Hippocampal formation (tissue), 2 donors: ENCODE data around the gene RFTN1.
"Not testable (repeated sequence)": the region's sequence is repeated elsewhere in the genome, so short reads cannot be mapped to it uniquely, and the experiment has no call there.

Source experiments
- DNase-seq, 2 donors: peaks; one replicate each; lab custom pipeline; 2025; lab: John Stamatoyannopoulos, UW

RFTN1 gene

DNA sequence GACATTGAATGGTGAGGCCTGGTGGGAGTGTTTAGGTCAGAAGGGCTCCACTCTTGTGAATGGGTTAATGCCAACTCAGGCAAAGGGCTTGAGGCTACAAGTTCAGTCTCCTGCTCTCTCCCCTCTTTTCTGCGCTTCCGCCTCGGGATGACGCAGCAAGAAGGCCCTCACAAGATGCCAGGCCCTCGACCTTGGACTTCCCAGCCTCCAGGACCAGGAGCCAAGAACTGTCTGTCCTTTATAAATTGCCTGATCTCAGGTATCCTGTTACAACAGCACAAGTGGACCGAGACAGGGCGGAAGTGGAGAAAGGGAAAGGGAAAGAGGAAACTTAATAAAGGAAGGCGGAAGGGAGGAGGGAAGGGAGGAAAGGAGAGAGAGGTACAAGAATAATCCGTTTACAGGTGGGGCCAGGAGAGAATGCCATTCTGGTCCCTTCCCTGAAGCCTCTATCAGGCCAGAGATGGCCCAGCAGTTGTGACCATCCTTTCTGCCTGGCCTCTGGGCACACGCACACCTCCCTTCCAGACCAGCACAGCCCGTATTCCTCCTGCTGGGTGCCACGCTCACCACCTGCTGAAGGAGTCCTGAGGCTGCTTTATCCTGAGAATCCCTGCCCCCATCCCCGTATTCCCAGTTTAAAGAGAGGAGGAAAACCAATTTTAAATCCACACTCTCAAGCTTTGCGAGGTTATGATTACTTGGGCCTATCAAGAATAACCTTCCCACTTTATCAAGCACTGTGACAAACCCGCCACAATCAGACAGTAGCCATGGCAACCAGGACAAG, 184.3 kb downstream of the RFTN1 start:
- no peak for DNase-seq

DNA sequence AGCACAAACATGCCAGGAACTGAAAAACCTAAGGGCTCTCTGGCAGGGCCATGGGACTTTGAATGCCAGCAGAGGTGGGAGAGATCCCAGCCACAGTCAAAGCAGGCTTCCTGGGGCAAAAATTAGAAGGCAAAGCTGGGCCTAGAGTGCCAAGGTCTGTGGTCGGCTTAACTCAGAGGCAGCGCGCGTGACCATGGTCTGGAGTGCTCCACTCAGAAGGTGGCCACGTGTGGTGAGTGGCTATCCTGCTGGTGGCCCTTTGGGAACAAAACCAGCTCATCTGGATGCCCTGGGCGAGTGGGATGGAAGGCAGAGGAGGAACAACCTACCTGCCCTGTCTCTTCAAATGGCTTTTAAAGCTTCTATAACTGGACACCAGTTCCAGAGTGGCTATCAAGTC, 185.4 kb downstream of the RFTN1 start:
- no peak for DNase-seq

DNA sequence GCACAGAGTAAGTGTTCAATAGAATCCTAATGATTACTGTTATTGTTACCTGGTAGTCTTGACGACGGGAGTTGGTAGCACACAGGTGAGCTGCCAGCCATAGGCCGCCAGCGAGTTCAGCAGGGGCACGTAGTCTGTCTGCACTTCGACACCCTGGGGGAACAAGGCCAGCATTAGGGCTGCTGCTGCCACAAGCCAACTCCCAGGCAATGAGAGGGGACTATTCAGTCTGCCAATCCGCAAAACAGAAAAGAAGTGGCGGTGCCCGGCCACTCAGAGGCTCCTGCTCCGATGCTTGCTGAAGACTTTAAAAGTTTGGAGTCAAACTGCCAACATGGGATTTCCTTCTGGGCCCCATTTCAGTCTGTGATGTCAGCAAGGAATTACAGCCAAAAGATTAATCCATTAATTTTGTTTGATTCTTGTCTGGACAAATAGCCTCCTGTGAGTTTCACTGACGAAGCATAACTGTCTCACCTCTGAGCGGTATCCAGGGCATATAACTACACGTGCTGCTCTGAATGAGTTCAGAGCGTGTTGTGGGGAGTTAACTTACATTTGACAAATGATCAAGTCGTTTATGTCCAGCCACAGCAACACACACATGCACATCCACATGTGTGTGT, 186.7 kb downstream of the RFTN1 start:
- no peak for DNase-seq

DNA sequence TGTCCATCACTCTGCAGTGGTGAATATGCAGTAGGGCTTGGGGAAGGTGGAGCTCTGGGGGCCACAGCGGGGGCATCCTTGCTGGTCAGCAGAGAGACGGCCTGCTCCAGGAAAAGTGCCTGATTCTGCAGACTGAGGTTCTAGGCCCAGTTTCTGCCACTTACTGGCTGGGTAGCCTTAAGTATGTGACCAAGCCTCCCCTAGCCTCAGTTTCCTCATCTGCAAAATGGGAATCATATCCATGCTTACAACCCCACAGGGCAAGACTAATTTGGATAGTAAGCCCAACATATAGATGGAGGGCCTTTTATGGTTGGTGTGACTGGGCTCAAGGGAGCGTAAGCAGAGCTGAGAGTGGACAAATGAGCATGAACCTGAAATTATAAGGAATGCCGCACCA, 187.6 kb downstream of the RFTN1 start:
- DNase-seq, result no peak

DNA sequence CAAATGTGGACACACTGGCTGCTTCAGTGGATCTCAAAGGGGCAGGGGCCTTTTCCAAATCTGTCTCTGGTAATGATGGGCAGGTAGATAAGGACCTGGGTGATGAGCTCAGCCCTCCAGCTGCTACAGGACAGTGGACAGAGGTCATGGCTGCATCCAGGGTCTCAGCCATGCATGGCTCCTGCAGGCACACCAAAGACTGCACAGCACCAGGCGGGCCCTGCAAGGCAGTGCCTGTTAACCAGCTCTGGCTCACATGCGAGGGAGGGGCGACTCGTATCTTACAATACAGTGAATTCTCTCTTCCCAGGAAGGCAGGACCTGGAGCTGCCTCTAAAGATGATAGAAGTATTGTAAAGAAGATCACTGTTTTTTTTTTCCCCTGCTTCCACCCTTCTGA, 189.8 kb downstream of the RFTN1 start:
- no peak for DNase-seq

DNA sequence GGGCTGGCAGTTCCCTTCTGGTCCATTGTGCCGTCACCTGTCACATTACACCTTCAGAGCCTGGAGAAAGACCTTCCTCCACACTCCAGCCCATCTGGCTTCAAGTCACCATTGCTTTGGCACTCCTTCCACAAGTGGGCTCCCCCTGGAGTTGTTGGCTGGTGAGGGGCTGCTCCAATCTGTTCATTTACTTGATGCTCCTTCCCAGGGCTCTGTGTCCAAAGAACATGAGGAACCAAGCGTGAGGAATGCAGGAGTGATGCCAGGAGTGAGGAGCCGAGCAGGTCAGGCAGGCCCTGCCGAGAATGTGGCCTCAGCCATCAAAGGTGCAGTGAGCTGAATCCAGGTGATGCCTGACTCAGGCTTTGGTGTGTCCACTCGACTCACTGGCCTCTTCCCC, 191.3 kb downstream of the RFTN1 start:
- no peak for DNase-seq

DNA sequence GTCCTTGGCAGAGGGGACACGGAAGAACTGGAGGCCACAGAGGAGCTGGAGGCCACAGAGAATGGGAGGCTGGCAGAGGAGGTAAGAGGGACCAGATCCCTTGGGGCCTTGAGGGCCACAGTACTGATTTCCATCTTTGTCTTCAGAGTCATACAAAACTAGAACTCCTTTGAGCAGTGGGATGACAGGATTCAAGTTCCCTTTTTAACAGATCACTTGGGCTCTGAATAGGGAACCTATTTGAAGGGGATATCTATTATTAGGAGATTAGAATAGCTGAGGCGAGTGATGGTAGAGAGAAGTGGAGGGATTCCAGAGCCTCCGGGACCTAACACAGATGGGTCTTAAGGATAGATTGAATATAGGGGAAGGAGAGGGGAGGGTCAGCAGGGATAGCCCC, 192.8 kb downstream of the RFTN1 start:
- DNase-seq, result no peak

DNA sequence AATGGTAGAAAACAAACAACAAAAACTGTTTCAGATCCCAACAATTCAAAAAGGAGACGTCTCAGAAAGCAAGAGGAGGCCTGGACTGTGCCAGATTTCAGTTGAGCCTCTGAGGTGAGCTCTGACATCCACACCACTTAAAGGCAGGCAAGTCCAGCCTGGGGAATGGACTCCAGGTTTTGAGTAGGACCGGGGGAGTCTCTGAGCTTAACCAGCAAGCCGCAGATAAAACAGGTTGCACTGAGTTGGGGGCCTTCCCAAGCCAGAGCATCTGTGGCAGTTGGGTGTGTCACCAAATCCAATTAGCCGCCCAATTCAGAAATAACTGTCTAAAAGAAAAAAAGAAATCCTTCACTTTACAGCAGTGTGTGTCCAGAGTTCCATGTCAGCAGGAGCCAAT, 193.8 kb downstream of the RFTN1 start:
- no peak for DNase-seq

DNA sequence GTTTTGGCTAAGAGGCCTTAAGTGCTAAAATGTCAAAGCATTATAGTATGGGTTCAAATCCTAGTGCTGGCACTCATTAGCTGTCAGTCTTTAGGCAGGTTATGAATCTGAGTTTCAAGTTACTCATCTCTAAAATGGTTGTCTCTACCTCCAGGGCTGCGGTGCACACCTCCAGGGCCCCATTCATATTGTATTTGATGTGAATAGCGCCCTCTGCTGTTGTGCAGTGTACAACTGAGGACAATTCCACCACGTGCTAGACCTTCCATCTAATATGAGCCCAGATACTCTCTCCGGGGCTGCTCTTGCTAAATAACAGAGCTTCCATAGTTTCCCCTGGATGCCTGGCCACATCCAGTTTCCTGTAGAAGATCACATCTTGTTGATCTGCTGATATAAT, 194.2 kb downstream of the RFTN1 start:
- no peak for DNase-seq

DNA sequence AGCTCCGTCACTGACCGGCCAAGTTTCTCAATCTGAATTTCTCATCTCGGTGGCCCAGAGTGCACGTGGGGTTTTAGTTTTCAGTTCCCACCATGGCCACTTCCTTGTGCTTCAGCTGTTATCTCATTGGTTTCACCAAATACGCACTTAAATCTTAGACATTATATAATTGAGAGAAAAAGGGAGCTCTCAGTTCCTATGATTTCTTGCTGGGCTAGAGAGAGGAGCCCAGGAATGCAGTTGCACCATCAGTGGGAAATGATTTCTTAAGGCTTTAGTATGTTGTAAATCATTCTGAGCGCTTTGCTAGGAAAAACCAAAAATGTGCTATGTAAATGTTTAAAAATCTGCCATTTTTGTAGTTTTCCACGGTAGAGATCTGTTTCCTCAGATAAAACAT, 195.3 kb downstream of the RFTN1 start:
- DNase-seq, result no peak

DNA sequence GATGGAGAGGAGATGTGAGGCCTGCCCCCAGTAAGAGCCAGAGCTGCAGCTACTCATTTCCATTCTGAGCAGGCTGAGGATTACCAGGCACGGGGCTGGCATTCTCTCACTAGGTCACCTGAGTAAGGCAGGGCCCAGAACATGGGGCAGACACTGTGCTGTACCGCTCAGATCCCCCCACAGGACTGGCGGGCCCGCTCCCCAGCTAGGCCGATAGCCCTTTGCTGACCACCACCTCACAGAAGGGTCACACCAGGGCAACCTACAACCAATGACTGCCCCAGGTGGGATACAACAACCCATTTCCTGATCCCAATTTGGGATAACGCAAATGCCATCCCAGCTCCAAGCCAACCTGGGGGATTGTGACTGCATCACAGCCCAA, 195.9 kb downstream of the RFTN1 start:
- no peak for DNase-seq

DNA sequence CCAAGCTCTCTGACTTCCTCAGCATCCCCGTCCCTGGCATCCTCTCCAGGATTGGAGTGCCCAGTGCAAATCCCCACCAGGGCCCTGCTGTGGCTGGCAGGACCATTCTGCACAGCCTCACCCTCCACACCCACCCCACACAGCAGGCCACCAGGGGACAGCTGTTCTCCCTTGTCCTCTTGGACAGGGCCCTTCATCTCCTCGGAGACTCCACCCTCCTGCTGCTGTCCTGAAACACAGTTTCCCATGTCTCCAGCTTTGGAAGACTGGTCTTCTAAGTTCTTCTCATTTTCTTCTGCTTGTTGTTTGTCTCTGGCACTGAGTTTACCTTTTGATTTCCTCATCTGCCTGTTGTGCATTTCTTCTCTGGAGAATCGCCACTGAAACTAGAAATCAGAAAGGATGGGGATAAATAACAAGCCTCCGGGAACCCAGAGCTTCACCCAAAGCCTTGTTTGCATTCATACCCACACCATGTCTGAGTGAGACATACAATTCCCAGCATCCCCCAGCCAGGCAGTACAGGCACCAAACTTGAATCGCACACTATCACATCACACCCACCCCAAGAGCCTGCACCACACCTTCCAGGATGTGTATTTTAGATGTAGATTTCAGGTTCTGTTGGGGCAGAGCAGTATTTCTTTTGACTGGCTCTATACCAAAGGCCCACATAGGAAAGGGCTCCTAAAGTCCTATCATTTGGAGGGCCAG, 196.5 kb downstream of the RFTN1 start:
- DNase-seq, result no peak

DNA sequence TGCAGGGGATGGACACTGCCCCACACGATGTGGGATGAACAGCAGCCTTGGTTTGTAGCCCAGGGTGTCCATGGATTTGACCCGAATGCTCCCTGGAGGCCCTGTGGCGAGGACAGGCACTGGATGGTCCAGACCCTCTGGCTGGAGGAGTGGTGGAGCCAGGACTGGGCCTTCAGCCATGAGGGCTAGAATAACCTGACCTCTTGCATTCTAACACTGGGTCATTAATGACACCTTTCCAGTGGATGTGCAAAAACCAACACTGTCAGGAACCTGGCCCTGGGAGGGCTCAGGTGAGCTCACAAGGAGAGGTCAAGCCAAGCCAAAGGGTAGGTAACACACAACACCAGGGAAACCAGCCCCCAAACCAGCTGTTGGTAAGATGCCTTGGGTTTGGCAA, 197.1 kb downstream of the RFTN1 start:
- no peak for DNase-seq

DNA sequence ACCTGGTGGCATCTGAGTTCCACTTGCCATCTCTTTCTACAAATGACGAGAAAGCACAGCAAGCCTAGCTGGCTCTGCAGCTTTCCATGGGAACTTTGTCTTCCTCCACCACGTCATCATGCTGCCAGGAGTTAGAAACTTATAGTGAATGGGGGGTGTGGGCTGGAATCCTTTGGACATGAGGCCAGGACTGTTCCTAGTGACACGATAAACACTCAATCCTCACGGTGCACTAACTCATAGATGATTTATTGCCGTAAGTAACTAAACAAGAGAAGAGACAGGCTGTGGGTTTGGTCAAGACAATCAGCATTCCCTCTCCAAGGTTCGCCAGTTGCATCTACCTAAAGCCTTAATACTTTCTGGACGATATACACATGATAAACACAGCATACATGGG, 197.9 kb downstream of the RFTN1 start:
- DNase-seq, result no peak

DNA sequence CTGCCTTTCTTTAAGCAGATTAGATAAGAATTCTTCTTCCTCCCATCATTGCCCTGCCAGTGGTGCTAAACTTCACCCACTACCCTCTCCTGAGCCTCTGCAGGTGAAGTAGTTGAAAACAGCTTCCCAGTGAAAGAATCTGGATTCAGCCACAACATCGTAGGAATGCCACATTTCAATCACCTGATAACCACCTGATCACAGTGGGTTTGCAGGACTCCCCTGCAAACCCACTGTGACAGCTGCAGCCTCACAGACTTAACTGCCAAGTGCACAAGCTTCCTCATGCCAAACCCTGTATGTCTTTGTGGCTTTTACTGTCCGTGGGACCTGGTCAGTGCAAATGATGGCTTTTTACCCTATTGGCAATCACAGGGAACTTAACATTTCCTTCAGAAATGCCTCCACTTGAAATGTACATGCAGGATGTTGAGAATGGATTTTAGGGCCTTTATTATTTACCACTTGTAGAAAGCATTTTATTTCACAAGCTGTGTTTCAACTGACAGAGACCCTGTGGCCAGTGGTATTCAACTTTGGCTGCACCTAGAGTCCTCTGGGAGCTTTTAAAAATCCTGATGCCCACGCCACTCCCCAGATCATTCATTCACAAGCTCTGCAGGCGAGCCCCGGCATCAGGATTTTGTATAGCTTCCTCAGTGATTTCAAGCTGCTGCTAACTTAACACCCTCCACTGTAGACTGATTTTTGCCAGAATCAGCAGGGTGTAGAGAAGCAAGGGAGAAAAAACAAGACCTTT, 199.4 kb downstream of the RFTN1 start:
- no peak for DNase-seq

DNA sequence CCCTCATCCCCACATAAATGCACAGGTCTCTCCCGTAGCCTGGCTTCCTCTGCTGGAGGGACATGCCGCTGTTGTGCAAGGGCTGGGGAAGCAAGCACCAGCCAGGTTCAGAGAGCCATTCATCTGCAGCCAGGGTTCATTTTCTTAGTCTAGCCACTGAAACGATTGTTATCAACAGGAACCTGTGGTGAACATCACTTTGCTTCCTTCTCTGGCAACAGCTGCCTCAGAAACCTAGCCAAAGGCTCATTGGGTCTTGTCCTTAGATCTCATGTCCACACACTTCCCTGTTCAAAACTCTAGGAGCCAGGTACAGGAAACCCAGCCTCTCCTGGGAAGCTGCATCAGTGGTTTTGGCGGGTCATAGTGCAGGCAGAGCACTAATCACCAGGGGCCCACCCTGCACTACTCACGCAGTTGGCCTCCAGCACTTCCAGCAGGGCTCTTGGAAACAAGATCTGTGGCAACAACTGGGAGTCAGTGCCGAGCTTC, 201.5 kb downstream of the RFTN1 start:
- no peak for DNase-seq

DNA sequence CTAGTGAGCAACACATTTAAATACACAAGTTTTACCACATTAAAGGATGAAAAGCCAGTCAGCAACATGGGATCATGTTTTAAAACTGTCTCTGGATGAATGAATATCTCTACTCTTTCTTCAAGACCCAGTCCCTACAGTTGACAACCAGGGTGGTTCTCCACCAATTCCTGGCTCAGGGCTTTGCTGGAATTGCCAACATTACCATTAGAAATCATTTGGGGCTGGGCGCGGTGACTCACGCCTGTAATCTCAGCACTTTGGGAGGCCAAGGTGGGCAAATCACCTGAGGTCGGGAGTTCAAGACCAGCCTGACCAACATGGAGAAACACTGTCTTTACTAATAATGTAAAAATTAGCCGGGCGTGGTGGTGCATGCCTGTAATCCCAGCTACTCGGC, 203.0 kb downstream of the RFTN1 start:
- not testable (repeated sequence) for DNase-seq

DNA sequence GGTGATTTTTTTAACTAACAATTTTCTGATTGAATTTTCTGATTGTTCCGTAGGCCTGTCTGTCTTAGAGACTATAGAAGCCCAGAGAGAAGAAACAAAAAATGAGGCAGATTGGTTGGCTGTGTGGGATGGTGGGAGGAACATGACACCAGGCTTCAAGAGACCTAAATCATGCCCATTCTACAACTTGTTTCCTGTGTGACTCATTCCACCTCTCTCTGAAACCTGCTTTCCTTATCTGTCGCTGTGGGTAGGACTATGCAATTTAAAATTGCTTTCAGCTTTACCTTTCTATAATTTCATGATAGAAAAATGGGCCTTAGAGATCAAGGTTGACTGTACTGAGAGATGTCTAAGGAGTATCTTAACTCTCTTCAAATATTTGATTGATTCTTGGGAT, 203.9 kb downstream of the RFTN1 start:
- DNase-seq, result no peak

DNA sequence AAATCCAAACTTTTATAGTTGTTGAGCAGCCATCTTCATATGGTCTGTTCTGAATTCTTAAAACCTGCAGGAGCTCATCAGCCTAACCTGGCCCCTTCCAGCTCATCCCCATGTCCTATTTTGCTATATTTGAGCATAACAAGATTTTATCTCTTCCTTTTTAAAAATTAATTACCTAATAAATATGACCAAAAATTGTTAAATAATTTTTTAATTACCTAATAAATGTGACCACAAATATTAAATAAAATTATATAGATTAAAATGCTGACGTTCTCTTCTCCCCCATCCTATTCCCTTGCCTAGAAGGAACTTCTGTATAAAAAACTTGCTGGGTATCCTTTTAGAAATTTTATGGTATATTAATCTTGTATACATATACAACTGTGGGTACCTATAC, 204.8 kb downstream of the RFTN1 start:
- no peak for DNase-seq

DNA sequence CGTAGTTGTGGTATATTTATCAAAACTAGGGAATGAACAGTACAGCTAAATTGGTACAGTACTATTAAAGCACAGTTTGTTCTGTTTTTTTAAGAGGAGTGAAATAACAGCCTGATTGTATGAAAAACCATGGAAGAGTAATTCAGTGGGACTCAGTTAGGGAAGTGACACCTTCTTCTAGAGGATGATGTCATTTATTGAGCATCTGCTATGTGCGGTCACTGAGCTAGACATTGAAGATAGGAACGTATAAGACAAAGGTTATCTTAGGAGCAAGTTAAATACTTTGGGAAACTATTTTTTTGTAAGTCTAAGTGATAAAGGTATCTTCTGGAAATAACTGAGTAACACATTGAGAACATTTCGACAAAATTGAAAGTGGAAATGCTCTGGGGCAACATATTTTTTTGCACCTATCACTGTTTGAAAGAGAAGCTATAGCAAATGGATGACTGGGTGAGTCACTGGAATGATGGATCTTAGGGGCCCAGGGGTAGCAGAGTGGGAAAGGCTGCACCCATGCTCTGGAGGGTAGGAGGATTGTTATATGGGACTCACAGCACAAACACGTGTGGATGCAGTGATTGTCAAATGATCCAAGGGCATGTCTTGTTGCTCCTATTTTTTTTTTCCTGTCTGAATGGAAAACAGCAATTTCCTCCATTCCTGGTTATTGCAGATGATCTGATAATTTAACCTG, 205.5 kb downstream of the RFTN1 start:
- DNase-seq, result no peak

DNA sequence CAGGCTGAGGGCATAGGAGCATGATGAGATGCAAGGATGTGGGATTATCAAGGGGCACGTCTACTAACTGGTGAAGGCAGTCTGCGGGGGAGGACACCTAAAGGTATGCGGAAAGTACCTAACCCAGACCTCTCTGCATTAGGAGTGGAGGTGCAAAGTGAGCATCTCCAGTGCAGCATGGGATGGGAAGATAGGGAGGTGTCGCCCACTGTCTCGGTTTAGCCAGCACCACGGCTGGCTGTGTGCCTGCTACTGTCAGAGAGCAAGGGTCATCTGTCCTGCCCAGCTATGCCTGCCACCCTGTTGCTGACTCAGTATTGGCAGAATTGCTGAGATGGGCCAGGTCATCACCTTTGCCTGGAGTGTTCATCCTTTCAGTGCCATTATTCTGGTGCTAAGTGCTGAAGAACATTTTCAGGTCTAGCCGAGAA, 208.4 kb downstream of the RFTN1 start:
- DNase-seq, result no peak
